Transverse colon (tissue), 3 donors: ENCODE results near the gene RPS6KA2.

Source experiments
- EP300 ChIP-seq: sonication (generic); formaldehyde crosslinking; IDR thresholded peaks from one replicate; pipeline ENCODE4 v1.6.1; 2017; ENCODE audit warnings: antibody characterized with exemption, low read depth
- POLR2A ChIP-seq: fragments of 450-650 bp; IDR thresholded peaks from one replicate; pipeline ENCODE4 v1.6.1; 2016; ENCODE audit warnings: antibody characterized with exemption, mild to moderate bottlenecking, moderate library complexity
- TF ChIP-seq, protein P1 (sequence below), 5 experiments: fragments of 200-600 bp in 3 of 5; fragments of 450-650 bp in 2 of 5; sonication (generic) in 3 of 5; IDR thresholded peaks; 1 replicate in 2 of 5; 2 replicates in 3 of 5; pipeline ENCODE4 v1.5.1; 2016 to 2017; ENCODE audit warnings: antibody characterized with exemption in 5 of 5, inconsistent platforms in 3 of 5, mild to moderate bottlenecking in 2 of 5, moderate library complexity in 1 of 5

DNA sequence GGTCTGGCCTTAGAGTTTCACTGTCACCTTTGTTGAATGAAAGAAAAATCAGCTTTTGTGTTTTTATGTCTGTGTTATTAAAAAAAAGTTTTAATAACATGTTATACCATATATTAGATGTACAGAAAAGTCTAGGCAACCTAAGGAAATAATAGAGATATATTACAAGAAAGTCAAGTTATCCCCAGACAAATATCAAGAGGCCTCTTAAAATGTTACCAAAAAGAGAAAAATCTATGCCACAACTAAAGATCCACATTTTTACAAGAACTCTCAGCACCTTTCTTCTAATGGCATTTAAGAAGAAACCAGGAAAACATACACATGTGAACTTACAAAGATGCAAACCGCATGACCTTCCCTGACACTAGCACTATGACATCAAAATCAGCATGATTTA is 67.4 kb downstream of the RPS6KA2 start:
- TF ChIP-seq, protein P1, sequence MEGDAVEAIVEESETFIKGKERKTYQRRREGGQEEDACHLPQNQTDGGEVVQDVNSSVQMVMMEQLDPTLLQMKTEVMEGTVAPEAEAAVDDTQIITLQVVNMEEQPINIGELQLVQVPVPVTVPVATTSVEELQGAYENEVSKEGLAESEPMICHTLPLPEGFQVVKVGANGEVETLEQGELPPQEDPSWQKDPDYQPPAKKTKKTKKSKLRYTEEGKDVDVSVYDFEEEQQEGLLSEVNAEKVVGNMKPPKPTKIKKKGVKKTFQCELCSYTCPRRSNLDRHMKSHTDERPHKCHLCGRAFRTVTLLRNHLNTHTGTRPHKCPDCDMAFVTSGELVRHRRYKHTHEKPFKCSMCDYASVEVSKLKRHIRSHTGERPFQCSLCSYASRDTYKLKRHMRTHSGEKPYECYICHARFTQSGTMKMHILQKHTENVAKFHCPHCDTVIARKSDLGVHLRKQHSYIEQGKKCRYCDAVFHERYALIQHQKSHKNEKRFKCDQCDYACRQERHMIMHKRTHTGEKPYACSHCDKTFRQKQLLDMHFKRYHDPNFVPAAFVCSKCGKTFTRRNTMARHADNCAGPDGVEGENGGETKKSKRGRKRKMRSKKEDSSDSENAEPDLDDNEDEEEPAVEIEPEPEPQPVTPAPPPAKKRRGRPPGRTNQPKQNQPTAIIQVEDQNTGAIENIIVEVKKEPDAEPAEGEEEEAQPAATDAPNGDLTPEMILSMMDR (IDR thresholded peaks at IDR 0.05): no peak
- no peak for TF ChIP-seq EP300
- no peak for TF ChIP-seq POLR2A
